HUES6 (cell line): ENCODE data around the gene ADGRL3.
"Not testable (repeated sequence)": the region's sequence is repeated elsewhere in the genome, so short reads cannot be mapped to it uniquely, and the experiment has no call there.

Experiments
- H3K27ac ChIP-seq: 2 replicates; pipeline ENCODE4 v1.7.0; 2013; ENCODE audit warnings: low read depth, mild to moderate bottlenecking, low read length, inconsistent platforms
- H3K27me3 ChIP-seq: 2 replicates; pipeline ENCODE4 v1.6.1; 2013; ENCODE audit warnings: low read length; ENCODE audit not compliant: control insufficient read depth, insufficient read depth
- H3K36me3 ChIP-seq: 2 replicates; pipeline ENCODE4 v1.6.1; 2013; ENCODE audit warnings: low read length; ENCODE audit not compliant: control insufficient read depth, insufficient read depth
- H3K4me1 ChIP-seq: 2 replicates; pipeline ENCODE4 v1.6.1; 2013; ENCODE audit warnings: low read length; ENCODE audit not compliant: control insufficient read depth, insufficient read depth
- H3K4me3 ChIP-seq: 2 replicates; pipeline ENCODE4 v1.5.1; 2013; ENCODE audit warnings: low read depth, low read length
- H3K9ac ChIP-seq: one replicate; pipeline ENCODE4 v1.6.1; 2013; ENCODE audit warnings: mild to moderate bottlenecking, low read length
- H3K9me3 ChIP-seq: 2 replicates; pipeline ENCODE4 v1.6.1; 2013; ENCODE audit warnings: low read depth, low read length; ENCODE audit not compliant: control insufficient read depth, insufficient read depth

Gene ADGRL3

DNA sequence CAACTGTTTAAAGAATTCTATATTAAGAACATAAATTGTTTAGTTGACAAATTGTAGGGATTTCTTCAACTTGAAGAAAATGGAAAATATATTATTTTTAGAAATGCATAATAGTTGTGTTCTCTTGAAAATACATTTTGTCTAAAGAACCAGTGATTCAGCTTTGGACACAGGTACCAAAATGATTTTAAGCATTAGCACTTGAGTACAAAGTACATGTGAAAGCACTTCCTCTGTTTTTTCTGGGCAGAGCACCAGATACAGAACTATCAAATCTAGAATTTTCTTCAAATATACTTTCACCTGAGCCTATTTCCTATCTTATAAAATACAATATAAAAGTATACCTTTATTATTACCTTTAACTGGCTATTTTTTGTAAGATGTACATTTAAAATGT, 539.8 kb downstream of the ADGRL3 start:
- no peaks in the 10 kb centered on the region for H3K27me3 ChIP-seq
- H3K27ac ChIP-seq: no peak overlapping the region

GRCh38 chr4:61740886-61741285, 540.8 kb downstream of the ADGRL3 start:
- H3K36me3 ChIP-seq: peaks cover 68% of the 10 kb centered on the region
- peaks cover 15% of the 10 kb centered on the region; the same call in 1 of the 2 replicates for H3K4me1 ChIP-seq
- no peak overlapping the region for H3K4me3 ChIP-seq
- H3K9ac ChIP-seq: no peak overlapping the region
- no peaks in the 10 kb centered on the region for H3K27me3 ChIP-seq
- H3K9me3 ChIP-seq: peaks cover 22% of the 10 kb centered on the region
- H3K27ac ChIP-seq: no peak overlapping the region

More for the DNA sequence above, 539.8 kb downstream of the ADGRL3 start:
- H3K4me3 ChIP-seq: no peak overlapping the region
- H3K4me1 ChIP-seq: peaks cover 15% of the 10 kb centered on the region; the same call in 1 of the 2 replicates
- peaks cover 72% of the 10 kb centered on the region for H3K36me3 ChIP-seq
- H3K9ac ChIP-seq: no peak overlapping the region
- H3K9me3 ChIP-seq: peaks cover 22% of the 10 kb centered on the region

DNA sequence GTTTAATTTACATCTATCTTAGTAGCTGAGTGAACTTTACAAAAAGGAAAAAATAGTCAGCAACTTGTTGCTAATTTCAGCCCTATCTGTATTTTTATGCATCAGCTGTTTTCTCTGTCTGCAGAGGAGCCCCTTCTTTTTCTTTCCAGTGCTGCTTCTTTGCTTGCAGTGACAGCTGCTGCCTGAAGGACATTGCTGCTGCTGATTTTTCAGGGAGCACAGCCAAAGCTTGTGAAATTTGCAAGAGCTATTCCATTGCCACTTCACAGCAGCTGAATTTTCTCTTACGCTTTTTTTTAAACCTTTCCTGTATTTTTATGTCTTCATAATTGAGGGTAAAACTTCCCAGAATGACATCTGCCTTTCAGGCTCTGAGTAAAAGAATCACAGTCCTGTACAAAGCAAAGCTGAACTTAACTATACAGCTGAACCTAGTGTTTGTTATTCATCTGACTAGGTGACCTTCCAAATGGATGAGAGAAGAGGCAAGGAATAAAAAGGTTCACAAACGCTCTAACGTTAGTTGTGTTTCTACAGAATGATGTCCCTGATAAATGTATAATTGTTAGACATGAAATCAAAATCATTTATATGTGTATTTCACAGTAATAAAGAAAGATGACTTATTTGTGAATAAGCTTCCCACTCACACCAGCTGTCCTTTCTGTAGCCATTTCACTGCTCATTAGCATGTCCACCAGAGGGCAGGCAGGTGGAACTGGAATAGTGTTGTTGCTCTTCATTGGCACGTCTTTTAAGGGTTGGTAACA, 541.4 kb downstream of the ADGRL3 start:
- H3K4me3 ChIP-seq: no peak overlapping the region
- no peak overlapping the region for H3K9ac ChIP-seq

GRCh38 chr4:61750810-61751209, 550.7 kb downstream of the ADGRL3 start:
- H3K36me3 ChIP-seq: peaks cover 37% of the 10 kb centered on the region
- no peaks in the 10 kb centered on the region for H3K4me1 ChIP-seq
- H3K27me3 ChIP-seq: no peaks in the 10 kb centered on the region
- peaks cover 29% of the 10 kb centered on the region for H3K9me3 ChIP-seq
- no peak overlapping the region for H3K9ac ChIP-seq
- no peak overlapping the region for H3K27ac ChIP-seq
- no peak overlapping the region for H3K4me3 ChIP-seq

More for the DNA sequence above, 541.4 kb downstream of the ADGRL3 start:
- H3K27me3 ChIP-seq: no peaks in the 10 kb centered on the region
- no peak overlapping the region for H3K27ac ChIP-seq
- H3K4me1 ChIP-seq: peaks cover 15% of the 10 kb centered on the region; the same call in 1 of the 2 replicates
- peaks cover 62% of the 10 kb centered on the region for H3K36me3 ChIP-seq
- H3K9me3 ChIP-seq: peaks cover 25% of the 10 kb centered on the region

GRCh38 chr4:61752617-61753016, 552.5 kb downstream of the ADGRL3 start:
- H3K9ac ChIP-seq: no peak overlapping the region
- H3K9me3 ChIP-seq: peaks cover 26% of the 10 kb centered on the region
- peaks cover 37% of the 10 kb centered on the region for H3K36me3 ChIP-seq
- H3K27me3 ChIP-seq: no peaks in the 10 kb centered on the region
- no peak overlapping the region for H3K4me3 ChIP-seq
- H3K27ac ChIP-seq: no peak overlapping the region
- H3K4me1 ChIP-seq: no peaks in the 10 kb centered on the region

GRCh38 chr4:61753739-61754138, 553.6 kb downstream of the ADGRL3 start:
- no peak overlapping the region for H3K4me3 ChIP-seq
- no peaks in the 10 kb centered on the region for H3K4me1 ChIP-seq
- H3K36me3 ChIP-seq: peaks cover 39% of the 10 kb centered on the region
- H3K27me3 ChIP-seq: no peaks in the 10 kb centered on the region
- H3K9me3 ChIP-seq: peaks cover 35% of the 10 kb centered on the region
- no peak overlapping the region for H3K27ac ChIP-seq
- no peak overlapping the region for H3K9ac ChIP-seq

DNA sequence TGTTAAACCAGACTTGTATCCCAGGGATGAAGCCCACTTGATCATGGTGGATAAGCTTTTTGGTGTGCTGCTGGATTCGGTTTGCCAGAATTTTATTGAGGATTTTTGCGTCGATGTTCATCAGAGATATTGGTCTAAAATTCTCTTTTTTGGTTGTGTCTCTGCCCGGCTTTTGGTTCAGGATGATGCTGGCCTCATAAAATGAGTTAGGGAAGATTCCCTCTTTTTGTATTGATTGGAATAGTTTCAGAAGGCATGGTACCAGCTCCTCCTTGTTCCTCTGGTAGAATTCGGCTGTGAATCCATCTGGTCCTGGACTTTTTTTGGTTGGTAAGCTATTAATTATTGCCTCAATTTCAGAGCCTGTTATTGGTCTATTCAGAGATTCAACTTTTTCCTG, 556.8 kb downstream of the ADGRL3 start:
- Histone ChIP-seq H3K36me3 (peaks cover 46% of the 10 kb centered on the region), H3K9me3 (peaks cover 52% of the 10 kb centered on the region)
- H3K4me3 ChIP-seq, H3K27me3 ChIP-seq, H3K4me1 ChIP-seq, H3K27ac ChIP-seq, H3K9ac ChIP-seq: not testable (repeated sequence)

GRCh38 chr4:61757983-61758382, 557.9 kb downstream of the ADGRL3 start:
- peaks cover 46% of the 10 kb centered on the region for H3K36me3 ChIP-seq
- H3K4me1 ChIP-seq, H3K4me3 ChIP-seq, H3K27me3 ChIP-seq, H3K9ac ChIP-seq, H3K27ac ChIP-seq: not testable (repeated sequence)
- peaks cover 52% of the 10 kb centered on the region for H3K9me3 ChIP-seq

GRCh38 chr4:61758596-61758995, 558.5 kb downstream of the ADGRL3 start:
- peaks cover 46% of the 10 kb centered on the region for H3K36me3 ChIP-seq
- not testable (repeated sequence) for H3K27me3 ChIP-seq, H3K27ac ChIP-seq, H3K4me3 ChIP-seq, H3K9ac ChIP-seq, H3K4me1 ChIP-seq
- peaks cover 51% of the 10 kb centered on the region for H3K9me3 ChIP-seq

GRCh38 chr4:61759245-61759644, 559.1 kb downstream of the ADGRL3 start:
- Histone ChIP-seq H3K36me3 (peaks cover 52% of the 10 kb centered on the region), H3K9me3 (peaks cover 49% of the 10 kb centered on the region)
- not testable (repeated sequence) for H3K27me3 ChIP-seq, H3K4me1 ChIP-seq, H3K9ac ChIP-seq, H3K27ac ChIP-seq, H3K4me3 ChIP-seq

GRCh38 chr4:61759885-61760284, 559.8 kb downstream of the ADGRL3 start:
- H3K9ac ChIP-seq, H3K27ac ChIP-seq, H3K4me1 ChIP-seq, H3K27me3 ChIP-seq, H3K4me3 ChIP-seq: not testable (repeated sequence)
- H3K36me3 ChIP-seq: peaks cover 57% of the 10 kb centered on the region
- H3K9me3 ChIP-seq: peaks cover 47% of the 10 kb centered on the region
